RPMI8226 (cell line): Measurements from ENCODE around the gene MICAL2.

ENCODE experiments used
- DNase-seq: peaks from one replicate; pipeline ENCODE4 v3.0.0-alpha.2; 2015

The MICAL2 gene

DNA sequence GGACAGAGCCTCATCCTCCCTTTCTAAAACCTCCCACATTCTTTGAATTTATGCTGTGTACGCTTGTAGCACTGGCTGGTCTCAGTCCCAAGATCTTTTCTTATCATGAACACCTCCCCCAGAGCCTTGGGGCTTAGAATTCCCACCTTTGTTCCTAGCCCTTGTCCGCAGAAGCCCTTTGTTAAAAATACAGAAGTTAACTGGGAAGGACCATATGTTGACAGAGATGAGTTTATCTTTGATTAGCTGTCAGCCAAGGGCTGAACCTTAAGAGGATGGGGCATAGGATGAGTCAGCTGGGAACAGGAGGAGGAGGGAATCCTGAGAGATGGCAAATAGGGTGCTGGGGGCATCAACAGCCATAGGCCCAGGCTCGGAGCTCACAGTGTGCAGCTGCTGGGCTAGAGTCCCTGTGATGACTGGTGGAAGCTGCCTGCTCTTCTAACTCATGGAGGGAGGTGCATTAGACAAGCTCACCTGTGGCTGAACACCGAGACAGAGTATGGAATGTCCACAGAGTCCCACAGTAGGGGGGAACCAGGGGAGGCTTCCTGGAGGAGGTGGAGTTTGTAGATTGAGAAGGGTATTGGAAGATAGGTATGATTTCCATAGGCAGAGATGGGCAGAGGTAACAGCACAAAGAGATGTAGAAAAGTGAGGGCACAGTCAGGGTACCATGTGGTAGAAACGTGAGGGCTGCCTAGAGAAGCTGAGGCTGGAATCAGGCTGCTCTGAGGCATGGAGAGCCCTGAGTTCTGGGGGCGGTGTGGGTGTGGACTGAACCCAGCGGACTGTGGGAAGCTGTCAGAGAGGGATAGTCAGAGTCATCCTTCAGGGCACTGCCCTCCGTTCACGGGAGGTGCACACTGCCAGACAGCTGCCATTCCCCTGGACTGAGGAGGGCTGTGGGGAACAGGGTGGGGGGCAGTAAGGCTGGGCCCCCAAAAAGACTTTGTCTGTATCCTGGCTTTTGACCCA, 9.9 kb downstream of the MICAL2 start:
- DNase-seq = no peak

DNA sequence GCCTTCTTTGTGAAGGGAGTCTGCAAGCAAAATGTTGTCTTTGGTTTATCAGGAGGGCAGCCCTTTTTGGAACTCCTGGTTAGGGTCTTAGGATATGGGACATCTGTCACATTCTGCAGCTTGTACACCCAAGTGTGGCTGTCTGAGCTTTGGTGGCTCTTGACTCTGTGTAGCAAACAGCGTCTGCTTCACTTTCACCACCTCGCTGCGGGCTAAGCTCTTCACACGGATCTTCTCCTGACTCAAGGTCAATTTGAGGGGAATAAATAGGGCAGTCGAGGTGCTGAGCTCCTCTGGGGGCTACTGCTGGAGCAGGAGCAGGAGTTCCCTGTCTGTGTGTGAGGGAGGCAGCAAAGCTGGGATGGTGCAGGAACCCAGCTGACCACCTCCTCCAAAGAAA, 10.6 kb downstream of the MICAL2 start:
- no peak for DNase-seq

DNA sequence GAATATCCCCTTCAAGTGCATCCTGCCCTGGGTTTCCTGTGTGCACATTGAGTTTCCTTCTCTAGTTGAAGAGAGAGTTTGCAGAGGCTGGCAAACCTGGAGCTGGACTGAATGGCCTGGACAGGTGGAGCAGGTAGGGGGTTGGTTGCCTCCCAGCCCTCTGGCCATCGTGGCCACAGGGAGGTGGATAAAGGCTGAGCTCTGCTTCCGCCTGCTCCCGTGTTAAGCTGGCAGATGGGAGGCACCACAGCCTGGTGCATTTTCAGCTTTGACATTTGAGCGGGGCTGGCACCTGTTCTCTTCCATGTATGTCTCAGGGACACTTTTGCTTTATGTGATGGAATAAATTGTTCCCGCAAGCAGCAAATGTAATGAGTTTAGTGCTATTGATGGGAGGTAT, 11.1 kb downstream of the MICAL2 start:
- no peak for DNase-seq

DNA sequence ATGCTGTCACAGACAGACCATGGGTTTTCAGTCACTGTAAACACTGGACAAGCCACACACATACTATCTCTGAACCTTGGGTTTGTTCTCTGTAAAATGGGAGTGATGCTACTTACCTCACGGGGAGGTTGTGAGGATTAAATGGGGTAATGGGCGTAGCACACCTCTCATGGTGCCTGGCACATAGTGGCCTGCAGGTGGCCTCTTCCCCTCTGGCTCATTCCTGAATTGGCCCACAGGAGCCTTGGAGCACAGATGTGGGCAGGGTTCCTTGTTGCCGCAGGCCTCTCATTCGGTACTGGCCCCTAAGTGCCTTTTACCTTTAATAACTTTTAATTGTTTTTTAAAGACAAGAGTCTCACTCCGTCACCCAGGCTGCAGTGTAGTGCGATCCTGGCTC, 11.7 kb downstream of the MICAL2 start:
- no peak for DNase-seq

DNA sequence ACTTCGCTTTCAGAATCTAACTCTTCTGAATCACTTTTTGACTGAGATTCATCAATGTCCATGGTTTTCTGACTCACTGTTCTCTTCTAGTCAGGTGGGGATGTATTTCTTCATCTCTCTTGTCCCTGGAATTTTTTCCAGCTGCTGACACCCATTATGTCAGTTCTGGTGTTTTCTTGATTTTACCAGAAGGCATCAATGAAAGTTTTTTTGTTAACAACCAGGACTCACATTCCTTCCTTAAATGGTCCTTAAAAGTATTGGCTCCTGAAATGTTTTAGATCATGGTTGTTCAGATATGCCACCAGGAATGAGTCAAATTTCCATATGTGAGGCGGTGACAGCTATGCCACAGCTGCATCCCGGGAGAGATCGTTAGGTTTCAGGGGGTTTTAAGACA, 12.9 kb downstream of the MICAL2 start:
- no peak for DNase-seq

DNA sequence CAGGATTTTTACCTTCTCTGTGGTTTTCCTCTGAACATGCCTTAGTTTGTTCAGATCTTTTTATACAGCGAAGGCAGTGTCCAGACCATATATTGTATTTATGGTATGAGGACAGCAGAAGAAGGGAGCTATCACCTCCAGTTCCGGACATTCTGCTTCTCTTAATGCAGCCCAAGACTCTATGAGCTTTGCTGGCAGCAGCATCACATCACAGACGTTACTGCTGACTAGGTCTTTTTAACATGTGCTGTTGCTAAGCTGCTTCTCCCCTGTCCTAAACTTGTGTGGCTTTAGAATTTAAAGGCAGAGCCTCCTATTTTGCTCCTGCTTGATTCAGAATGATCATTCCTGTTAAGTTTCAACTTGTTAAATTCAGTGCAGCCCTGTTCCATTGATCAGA, 13.4 kb downstream of the MICAL2 start:
- DNase-seq = peak; percentile 64

DNA sequence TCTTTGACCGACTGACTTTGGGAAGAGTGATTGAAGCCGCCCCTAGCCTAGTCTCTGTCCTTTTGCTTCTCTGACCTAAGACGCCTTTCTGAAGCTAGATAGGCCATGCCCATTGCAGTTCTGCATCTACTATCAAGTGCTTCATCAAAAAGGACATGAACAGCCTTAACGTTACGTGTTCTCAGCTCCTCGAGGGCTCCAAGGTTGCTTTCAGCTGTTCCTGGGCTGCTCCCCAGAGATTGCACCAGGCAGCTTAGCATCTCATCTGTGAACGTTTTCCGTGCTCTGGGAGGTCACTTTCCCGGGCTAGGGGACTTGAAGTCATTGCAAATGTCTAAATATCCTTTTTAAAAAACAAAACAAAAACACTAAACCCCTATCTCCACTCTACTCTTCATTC, 13.9 kb downstream of the MICAL2 start:
- DNase-seq = no peak

DNA sequence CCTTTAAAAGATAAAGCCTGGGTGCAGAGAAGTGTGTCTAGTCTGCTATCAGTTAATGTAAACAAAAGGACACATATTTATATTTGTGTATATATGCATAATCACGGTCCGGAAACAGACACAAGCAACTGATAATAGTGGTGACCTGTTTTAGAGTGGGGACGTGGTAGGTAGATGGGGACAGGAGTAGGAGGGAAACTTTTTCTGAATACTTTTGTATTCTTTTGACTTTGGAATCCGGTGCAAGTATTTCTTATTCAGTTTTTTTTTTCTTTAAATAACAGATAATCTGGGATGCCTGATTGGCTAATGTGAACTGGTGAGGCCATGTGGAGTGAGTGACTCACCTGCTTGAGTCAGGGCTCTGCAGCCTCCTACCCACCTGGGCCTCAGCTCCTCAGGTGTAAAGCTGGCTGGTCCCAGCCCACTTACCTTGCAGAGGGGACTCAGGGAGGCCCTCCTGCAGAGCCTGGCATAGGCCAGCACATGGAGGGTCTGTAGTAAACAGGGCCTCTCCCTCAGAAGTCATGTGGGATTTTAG, 15.3 kb downstream of the MICAL2 start:
- DNase-seq = no peak

DNA sequence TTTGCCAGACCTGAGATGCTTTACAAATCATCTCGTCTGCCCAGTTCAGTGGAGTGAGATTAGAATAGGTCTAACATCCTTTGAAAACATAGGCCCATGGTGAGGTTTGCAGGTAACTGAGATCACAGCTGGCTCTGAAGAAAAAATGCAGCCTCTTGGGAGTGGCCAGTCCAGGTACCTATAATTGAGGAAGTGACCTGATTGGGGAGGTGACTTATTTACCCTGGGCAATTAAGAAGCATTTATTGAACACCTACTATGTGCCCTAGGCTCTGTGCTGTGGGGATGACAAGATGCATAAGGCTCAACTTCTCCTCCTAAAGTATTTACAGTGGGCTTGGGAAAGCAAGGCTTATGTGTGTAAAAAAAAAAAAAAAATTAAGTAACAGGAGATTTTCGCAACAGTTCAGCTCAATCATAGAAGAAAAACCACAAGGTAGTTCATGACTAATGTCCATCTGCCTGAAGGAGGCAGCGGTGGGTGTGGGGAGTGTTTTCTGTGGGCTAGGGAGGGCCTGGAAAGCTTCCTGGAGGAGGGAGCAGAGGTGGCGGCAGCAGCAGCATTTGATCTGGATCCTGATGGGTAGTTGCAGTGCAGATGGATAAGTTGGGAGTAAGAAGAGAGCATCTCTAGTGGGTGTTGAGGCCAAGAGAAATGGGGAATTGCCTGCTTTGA, 16.1 kb downstream of the MICAL2 start:
- DNase-seq = no peak

DNA sequence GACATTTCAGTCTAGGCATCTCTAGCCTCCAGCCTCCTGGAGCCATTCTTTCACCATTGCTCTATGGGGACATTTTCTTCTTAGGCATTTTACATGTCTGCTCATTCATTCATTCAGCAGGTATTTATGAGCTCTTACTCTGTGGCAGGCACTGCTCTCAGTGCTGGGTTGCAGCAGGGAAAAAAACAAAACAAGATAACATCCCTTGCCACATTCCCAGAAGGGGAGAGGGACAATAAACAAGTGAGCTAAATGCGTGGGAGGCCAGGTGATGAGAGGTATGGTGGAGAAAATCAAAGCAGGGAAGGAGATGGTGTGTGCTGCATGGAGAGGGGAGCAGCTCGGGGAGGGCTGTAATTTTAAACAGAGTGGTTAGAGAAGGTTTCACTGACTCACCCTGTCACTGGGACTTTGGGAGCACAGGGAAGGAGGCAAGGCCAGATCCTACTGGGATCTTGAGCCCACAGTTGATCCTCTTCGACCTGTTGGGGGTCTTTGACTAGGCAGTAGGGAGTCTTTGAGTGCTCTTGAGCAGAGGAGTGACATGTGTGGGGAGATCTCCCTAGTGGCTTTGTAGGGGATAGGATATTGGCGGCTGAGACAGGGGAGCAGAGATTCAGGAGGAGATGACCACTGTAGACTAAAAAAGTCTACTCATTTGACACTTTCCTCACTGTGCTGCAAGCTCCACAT, 17.0 kb downstream of the MICAL2 start:
- no peak for DNase-seq

DNA sequence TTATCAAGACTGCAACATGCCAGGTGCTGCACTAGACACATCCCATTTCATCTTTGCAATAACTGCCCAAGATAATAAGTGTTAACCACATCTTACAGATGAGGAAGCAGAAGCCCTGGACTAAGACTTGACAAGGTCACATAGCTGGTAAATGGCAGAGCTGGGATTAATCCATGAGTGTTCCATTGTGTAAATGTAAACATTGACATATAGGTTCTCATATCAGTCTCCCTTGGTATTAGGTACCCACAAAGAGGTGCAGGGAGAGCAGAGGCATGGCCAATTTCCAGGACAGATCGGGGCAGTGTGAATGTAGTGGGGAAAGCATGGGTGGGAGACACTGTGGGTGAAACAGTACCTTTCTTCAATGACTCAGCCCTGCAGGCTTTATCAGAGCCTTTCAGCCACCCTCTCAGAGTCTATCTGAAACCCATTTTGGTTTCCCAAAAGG, 17.9 kb downstream of the MICAL2 start:
- DNase-seq = no peak

DNA sequence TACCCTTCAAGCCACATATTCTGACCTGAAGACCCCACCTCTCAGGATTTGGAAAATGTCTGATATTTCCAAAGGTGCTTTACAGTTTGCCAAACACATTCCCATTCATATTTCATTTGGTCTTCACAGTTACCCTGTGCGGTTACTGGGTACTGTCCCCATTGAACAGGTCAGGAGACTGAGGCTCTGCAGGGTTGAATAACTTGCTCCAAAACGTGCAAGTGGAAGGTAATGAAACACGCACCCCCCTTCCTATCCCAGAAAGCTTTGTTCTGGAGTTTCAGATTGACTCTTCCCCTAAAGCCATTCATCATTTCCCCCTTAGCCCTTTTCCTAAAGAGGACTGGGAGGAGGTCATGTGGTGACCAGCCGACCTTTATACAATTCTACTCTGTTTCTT, 18.8 kb downstream of the MICAL2 start:
- no peak for DNase-seq

DNA sequence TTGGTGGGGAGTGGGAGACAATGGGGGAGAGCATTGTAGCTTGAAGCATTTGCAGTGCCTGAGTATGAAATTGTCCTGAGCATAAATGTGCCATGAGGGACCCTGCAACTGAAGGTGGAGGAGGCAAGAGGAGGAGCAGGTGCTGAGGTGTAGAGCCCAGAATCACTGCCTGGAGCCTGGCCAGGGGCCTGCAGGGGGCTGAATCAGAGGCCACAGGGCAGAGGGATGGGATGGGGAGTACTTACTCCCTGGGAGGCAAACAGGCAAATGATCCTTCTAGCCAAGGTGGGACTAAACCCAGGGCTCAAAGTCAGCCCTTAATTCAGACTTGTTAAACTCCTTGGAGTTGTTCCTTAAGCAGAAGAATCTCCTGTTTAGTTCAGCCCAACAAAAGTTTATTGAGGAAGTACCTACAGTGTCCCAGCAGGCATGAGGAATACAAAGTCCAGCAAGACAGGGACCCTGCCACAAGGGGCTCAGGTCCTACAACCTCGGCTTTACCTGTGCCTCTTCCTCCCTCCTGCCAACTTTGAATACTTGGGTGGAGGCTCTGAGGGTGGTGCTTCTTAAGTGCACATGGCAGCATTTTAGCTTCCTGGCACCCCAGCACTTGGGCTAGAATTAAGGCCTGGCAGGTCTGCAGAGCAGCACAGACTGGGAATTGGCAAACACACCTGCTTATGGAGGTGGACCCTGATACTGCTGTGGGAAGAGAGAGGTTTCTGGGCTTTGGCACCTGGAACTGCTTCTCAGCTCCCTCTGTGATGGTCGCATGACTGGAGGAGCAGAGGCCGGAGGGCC, 20.0 kb downstream of the MICAL2 start:
- DNase-seq = peak; percentile 64

DNA sequence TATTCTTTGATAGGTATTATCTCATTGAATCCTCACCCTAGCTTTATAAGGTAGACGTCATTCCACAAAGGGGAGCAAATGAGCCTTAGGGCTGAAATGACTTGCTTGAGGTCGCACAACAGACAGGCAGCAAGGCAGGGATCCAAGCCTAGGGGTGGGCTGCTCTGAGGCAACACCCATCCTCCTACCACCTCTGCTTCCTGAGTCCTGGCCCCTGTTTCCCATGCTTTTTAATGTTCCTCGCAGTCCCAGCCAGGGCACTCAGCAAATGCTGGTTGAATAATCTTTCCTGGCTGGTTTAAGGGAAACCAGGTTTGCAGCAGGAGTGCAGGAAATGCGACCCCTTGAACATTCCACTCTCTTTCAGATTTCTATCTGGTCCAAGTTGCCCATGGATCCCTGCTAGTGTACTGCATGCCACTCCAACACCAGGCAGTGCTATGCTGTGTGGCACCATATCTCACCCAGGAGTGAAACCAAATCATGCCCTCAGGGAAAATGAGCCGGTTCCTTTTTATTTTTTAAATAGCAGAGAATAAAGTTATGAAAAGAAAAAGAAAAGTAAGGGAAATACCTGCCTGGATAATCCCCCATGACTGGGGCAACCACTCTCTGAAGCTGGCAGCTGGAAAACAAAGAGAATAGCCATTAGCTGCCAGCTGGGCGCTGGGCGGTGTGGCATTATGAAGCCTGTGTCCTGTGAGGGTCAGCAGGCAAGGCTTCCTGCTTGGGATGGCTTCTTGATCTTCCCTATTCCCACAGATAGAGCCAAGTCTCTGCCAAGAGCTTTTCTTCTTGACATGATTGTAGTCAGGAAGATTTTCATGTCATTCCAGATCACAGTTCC, 21.8 kb downstream of the MICAL2 start:
- no peak for DNase-seq

DNA sequence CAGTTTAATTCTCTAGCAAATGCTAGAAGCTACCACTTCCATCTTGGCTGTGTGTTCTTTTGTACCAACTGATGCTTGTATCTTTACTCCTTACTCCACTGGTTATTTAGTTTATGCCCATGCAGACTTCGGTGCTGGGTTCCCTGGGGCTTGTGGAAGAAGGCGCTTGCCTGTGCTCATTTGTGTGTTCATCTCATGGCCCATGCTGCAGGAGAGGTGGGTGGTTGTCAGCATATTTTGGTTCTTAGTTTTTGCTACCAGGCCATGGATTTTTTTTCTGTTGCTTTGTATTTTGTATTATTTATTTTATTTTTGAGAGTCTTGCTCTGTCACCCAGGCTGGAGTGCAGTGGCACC, 22.4 kb downstream of the MICAL2 start:
- no peak for DNase-seq

DNA sequence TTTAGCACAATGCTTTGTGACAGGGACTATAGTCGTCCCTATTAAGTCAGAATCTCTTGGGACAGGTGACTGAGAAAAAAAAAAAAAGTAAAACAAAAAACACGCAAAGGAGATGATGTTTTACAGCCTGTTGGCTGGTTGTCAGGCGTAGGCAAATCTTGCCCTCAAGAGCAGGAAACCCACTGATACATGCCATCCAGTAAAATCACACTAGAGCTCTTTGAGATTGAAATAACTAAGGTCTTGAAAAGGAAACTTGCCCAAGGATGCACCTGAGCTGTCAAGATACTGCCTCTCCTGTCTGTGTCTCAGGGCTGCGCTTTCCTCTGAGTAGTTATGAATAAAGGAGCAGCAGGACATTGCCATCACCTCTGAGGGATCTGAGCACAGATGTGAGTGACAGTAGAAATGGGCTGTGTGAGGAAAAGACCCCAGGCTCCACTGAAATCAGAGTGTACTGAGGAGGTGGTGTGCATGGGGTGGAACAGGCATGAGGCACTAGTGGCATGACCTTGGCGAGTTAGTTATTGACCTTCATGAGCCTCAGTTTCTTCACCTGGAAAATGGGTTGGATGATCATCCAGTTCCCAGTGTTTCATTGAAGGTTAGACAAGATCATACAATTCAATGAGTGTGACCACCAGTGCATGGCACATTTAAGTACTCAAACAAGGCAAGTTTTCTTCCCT, 23.3 kb downstream of the MICAL2 start:
- no peak for DNase-seq

DNA sequence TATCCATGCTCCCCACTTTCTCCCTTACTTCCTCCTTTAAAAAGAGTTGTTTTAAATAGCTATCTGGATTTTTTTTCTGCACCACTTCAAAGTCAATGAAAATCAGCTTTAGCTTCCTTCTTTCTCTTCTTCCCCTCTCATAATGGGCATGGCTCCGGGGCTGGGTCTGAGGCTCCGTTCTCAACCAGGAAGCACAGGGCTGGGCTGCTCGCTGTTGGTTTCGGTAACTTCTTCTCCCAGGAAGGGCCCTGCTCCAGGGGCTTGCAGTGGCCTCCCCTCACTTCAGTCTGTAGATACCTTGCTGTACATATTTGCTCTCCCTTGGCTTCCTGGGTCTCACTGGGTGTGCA, 23.8 kb downstream of the MICAL2 start:
- no peak for DNase-seq

DNA sequence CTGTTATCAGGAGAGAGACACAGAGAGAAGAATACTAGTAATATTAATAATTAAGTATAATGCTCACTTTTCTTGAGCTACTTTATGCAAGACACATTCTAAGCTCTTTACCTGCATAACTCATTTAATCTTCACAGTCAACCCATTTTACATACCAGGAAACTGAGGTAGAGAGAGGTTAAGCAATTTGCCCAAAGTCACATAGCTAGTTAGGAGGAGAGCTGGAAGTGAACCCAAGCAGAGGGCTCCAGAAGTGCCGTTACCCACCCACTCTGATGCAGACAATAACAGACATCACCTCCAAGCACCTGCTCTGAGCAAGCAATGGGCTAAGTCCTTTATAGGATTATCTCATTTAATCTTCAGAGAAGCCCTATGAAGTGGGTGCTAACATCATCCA, 24.8 kb downstream of the MICAL2 start:
- no peak for DNase-seq

DNA sequence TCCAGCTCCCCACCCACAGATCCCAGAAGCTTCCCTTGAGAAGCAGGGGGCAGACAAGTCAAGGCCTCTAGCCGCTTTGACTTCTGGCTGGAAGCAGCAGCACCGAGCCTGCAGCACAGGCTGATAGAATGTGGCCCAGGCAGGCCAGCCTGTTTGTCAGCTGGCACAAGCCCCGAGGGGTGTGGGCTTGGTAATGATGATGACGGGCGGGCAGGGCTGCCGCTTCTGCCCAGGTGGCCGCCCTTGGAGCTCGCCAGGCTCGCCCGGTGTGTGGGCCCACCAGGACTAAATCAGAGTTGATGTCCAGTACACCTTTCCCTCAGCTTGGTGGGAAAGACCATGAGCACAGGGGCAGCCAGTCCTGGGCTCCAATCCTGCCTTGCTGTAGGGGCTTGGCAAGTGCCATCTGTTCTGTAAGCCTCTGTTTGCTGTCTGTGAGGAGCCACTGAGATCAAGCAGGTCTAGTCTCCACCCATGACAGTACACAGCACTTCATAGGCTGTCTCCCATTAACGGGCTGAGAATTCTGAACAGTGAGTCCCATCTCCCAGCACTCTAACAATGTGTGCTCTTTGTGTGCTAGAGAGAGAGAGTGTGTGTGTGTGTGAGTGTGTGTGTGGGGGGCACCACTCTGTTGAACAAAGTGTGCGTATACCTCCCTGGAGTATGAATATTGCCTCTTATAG, 26.8 kb downstream of the MICAL2 start:
- DNase-seq = no peak

DNA sequence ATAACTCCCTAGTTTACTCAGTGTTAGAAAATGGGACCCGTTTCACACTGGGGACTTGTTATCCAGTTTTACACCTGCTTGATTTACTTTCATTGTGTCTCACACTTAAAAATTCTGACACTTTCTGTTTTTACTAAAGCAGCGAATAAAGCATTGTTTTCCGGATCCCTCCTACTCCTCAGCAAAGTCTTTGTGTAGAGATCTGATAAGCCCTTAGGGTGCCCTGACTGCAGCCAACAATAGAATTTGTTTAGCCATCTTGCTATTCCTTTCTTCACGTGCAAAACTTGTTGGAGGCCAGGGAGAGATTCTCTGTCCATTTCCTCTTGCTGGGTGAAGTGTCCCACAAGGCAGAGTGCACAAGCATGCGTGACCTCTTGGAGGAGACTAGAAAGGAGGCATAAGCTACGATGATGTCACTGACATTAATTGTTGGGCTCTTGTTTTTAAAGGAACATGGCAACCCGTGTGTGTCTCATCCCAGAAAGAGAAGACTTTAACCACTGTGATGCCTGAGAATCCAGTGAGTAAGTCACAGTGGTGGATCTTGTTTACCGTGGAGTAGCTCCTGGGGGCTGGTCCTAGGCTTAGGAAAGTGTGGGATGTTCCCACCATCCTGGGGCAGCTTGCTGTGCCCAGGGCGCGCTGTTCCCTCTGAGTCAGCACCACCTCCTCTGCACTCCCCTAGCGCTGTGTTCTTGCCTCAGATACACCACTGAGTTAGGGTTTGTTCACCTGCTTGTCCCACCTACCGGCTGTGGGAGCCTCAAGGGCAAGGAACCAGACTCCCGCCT, 27.7 kb downstream of the MICAL2 start:
- no peak for DNase-seq
